AG04449 (cell line): ENCODE measurements around the gene SORBS2.

Experiments used
- CTCF ChIA-PET: fragments of 350-600 bp; formaldehyde crosslinking; extraction: SDS; loops from one replicate; lab custom pipeline; 2021; ENCODE audit warnings: antibody characterized with exemption; lab: Yijun Ruan, JAX
- POLR2A ChIA-PET: fragments of 400-600, 350-600 bp; formaldehyde crosslinking; extraction: SDS; loops from one replicate; lab custom pipeline; 2020; ENCODE audit warnings: antibody characterized with exemption, inconsistent platforms; lab: Yijun Ruan, JAX
- DNase-seq: peaks from one replicate; pipeline ENCODE4 v3.0.0-alpha.2; 2010; ENCODE audit warnings: low read depth, low spot score
- H3K4me3 ChIP-seq: 2 replicates; pipeline ENCODE4 v1.5.1; 2011; ENCODE audit warnings: low read depth, mild to moderate bottlenecking, control low read depth, low read length
- TF ChIP-seq, protein P1 (sequence below): IDR thresholded peaks from one replicate; pipeline ENCODE4 v1.5.1; 2011; ENCODE audit warnings: mild to moderate bottlenecking, moderate library complexity, low read length, control low read depth, inconsistent platforms; ENCODE audit not compliant: insufficient read depth; ENCODE audit errors: missing control alignments

The SORBS2 gene

DNA sequence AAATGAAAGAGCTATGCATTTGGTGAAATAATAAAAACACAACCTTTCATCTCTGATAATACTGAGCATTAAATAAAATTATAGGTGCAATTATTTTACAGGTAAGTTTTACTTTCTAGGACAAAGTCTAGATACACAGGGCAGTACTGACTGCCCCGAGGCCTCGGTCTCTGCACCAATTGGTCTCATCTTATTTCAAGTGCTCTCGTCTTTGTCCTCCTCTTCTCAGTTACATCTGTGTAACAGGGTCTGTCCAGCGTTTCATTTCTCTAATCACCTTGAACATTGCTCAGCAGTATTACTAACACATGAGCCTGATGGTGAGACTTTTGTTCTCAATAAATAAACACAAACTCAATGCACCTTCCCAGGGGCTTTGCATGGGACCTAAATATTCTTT, 44.5 kb downstream of the SORBS2 start:
- DNase-seq = no peak
- CTCF ChIA-PET = no interaction called here
- TF ChIP-seq, protein P1, sequence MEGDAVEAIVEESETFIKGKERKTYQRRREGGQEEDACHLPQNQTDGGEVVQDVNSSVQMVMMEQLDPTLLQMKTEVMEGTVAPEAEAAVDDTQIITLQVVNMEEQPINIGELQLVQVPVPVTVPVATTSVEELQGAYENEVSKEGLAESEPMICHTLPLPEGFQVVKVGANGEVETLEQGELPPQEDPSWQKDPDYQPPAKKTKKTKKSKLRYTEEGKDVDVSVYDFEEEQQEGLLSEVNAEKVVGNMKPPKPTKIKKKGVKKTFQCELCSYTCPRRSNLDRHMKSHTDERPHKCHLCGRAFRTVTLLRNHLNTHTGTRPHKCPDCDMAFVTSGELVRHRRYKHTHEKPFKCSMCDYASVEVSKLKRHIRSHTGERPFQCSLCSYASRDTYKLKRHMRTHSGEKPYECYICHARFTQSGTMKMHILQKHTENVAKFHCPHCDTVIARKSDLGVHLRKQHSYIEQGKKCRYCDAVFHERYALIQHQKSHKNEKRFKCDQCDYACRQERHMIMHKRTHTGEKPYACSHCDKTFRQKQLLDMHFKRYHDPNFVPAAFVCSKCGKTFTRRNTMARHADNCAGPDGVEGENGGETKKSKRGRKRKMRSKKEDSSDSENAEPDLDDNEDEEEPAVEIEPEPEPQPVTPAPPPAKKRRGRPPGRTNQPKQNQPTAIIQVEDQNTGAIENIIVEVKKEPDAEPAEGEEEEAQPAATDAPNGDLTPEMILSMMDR = no peak
- no peak overlapping the region for H3K4me3 ChIP-seq
- POLR2A ChIA-PET = no interaction called here

DNA sequence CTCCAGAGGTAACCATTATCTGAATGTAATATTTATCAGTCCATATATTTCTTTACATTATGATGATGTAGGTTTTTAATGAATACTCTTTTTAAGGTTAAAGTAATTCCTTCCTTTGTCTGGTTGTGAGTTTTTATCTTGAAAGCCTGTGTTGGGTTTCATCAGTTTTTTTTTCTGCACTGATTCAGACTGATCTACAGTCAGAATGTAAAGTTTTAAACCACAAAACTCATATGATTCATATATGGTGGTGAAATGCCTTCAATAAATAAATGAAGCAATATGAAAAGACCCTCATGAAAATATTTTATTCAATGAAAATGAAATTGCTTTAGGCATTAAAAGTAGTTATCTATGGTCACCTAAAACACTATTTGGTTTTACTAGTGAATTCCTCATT, 47.1 kb downstream of the SORBS2 start:
- ChIA-PET POLR2A (no interaction called here), CTCF (no interaction called here)
- DNase-seq = no peak
- H3K4me3 ChIP-seq = no peak overlapping the region
- TF ChIP-seq, protein P1 = no peak

DNA sequence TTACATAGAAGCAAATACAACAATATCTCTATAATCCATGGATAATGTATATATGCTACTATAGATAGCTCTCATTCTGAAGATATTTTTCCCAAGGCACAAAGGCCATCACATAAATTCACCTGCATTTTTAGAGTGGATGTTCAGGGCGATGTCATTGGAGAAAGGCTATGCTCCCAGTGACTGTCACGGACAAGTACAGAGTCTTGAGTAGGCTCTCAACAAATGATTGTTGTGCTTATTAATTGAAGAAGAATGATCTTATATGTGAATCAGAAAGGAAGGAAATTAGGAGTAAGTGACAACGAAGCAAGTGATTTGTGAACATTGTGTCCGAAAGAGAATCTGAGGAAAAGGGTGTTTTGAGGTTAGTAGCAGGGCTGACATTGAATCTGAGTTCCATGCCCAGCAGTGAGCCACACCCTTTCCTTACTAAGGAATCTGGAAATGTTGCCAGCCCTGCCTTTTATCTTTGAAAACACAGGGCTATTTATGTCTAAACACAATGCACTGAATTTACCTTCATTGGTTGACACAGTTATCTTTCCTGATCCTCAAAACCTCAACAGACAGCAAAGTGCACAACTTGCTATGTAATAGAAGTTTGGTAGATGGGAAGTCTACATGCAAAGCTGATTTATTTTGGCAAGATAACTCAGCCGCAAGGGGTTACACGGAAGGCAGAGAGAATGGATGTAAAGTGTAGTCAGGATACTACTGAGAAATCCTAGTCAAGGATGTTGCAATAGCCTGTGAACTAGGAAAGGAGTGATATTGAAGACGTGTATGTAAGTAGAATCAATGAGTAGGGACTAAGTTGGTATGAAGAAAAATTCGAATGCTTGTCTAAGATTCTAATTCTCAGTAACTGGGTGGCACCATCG, 50.4 kb downstream of the SORBS2 start:
- ChIA-PET POLR2A (no interaction called here), CTCF (interaction anchor here (0.6 to 1.8 kb wide), 2 partner anchors 18 to 232 kb away, joined by 3 to 4 read pairs; no protein-coding TSS in a partner anchor)
- TF ChIP-seq, protein P1 = no peak
- DNase-seq = no peak
- H3K4me3 ChIP-seq = no peak overlapping the region

DNA sequence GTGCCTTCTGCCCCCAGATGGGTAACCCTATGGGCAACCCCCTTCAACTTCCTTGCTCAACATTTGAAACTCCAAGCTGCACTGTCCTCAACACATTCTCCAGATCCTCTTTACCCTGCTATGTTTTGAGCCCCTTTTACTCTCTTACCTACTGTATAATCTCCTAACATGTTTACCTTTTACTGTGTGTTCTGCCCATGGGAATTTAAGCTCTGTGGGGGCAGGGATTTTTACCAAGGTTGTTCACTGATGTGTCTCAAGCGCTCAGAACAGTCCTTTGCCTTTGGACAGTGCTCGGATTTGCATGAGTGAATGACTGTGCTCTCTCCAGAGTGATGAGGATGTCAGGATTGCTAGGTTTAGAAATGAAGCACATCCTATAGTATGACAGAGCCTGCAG, 53.2 kb downstream of the SORBS2 start:
- ChIA-PET POLR2A (no interaction called here), CTCF (interaction anchor here (0.9 to 1.4 kb wide), 2 partner anchors 263 to 280 kb away, joined by 3 to 5 read pairs; no protein-coding TSS in a partner anchor)
- no peak for DNase-seq

DNA sequence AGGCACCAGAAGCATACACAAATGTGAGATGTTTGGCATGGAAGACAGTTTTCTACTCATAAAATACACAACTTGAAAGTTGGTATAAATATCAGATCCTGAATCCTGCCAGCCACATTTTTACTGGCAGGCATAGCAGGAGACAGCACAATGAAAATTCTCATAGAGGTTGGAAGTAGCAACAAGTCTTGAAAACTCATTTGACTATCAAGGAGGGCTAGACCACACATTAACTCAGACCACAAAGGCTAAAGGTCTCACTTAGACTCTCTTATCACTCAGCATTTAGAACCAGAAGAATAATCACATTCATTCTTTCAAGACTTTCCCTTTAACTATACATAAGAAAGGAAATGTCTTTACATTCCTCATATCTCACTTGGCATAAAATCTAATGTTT, 56.5 kb downstream of the SORBS2 start:
- ChIA-PET POLR2A (no interaction called here), CTCF (no interaction called here)
- H3K4me3 ChIP-seq = no peak overlapping the region
- DNase-seq = no peak
- TF ChIP-seq, protein P1 = no peak

More for the DNA sequence above, 53.2 kb downstream of the SORBS2 start:
- no peak overlapping the region for H3K4me3 ChIP-seq
- TF ChIP-seq, protein P1 = no peak

DNA sequence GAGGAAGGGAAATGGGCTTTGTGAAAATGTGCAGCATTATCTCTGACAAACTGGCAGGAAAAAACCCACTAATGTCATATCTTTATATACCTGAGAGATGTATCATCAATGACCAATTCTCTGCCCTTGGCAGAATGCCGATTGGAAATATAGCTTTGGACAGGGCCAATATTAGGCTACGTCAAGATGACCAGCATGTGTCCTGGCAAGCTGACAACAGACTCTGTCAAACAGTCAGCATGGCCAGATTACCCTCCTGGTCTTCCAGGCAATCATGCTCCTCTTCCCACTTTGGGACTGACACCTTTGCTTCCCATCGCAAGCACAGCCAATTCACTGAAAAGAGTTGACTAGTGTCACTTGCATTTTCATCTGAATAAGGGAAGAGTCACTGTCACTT, 57.0 kb downstream of the SORBS2 start:
- POLR2A ChIA-PET = no interaction called here

More for the DNA sequence above, 57.0 kb downstream of the SORBS2 start:
- no peak overlapping the region for H3K4me3 ChIP-seq
- CTCF ChIA-PET = no interaction called here
- TF ChIP-seq, protein P1 = no peak
- no peak for DNase-seq
